HFF-Myc (cell line): Measurements from ENCODE around the gene RFNG.

Experiments
- DNase-seq: peaks from one replicate; pipeline ENCODE4 v3.0.0-alpha.2; 2011; ENCODE audit warnings: low read depth; ENCODE audit errors: extremely low read depth
- H3K4me3 ChIP-seq: replicated peaks from 2 replicates; pipeline ENCODE4 v1.5.1; 2011; ENCODE audit warnings: low read depth, mild to moderate bottlenecking, control low read depth, low read length
- CTCF ChIP-seq: IDR thresholded peaks from 2 replicates; pipeline ENCODE4 v1.5.1; 2012; ENCODE audit warnings: mild to moderate bottlenecking, low read depth, low read length, control low read depth; ENCODE audit errors: missing control alignments

RFNG gene

GRCh38 chr17:82097184-82097918 lies 45.7 kb upstream of the RFNG start:
- DNase-seq = no peak
- no peak for TF ChIP-seq CTCF
- peak overlapping the region; percentile 96 for H3K4me3 ChIP-seq

- H3K4me3 ChIP-seq = peak overlapping the region; percentile 96
- DNase-seq = no peak
- TF ChIP-seq CTCF = no peak
These were observed 45.1 kb upstream of the RFNG start for GRCh38 chr17:82096709-82097183.

DNA sequence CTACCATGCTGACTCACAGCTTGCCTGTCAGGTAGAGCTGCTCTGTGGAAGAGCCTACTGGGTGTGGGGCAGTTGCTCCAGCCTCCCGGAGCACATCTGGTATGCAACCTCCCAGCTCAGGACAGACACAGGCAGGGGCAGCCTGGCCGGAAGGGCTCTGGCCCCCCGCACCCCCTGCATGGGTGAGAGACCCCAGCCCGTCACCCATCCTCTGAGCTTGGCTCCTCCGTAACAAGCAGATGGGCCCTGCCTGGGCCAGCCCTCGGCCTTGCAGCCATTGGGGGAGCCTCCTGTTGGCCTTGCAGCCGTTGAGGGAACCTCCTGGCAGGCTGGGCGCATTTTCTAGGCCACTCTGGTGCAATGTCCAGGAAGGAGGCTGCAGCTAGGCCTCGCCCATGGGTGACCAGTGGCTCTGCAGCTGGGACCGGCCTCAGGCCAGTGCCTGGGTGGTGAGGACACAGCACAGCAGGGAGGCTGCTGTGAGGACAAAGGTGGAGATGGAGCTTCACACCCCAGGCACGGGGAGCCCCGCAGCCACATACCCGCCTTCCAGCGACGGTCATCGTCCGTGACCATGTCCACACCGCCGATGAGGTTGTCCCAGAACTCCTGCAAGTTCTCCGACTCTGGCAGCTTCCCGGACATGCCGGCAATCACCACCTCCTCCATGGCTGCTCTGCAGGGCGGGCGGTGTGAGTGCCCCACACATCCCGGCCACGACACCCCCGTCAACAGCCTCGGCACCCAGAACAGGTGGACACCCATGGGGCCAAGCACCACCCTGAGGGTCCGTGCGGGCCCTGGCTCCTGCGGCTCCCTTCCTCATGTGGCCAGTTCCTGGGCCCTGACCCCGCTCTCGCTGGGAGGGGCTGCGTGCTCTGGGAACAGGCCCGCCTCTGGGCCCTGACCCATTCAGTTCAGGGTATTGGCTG lies 44.4 kb upstream of the RFNG start:
- no peak for DNase-seq
- H3K4me3 ChIP-seq = peak overlapping the region; percentile 96
- TF ChIP-seq CTCF = no peak

DNA sequence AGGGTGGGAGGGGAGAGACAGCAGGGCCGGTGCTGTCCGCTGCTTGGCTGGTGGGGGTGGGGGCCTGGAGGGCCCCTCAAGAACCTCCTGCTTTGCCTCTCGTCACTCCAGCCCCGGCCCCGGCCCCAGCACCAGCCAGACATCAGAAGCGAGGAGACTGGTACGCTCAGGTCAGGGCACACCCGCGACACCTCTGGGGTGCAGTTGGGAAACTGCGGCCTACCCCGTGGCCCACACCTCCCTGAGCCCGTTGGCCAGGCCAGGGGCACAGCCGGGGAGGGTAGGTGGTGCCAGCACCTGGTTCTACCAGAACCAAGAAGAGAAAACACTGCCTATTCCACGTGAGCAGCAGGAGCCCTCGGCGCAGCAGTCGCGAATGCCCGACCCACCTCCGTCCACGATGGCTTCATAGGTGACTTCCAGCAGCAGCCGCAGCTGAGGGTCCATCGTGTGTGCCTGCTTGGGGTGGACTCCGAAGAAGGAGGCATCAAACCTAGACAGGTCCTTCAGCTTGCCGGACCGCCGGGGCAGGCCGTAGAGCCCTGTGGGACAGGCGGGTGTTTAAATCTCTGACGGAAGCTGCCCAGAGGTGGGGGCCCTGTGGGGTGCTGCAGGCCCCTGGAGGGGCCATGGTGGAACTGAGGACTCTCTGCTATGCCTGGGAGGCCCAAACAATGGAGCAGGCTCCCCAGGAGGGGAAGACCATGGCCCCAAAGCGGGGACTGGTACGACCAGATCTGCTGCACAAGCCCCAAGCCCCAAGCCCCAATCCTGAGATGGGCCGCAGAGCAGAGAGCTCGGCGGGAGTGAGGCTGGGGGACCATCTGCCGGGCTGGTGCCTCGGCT lies 43.5 kb upstream of the RFNG start:
- no peak for DNase-seq
- H3K4me3 ChIP-seq = peak overlapping the region; percentile 96
- TF ChIP-seq CTCF = no peak

DNA sequence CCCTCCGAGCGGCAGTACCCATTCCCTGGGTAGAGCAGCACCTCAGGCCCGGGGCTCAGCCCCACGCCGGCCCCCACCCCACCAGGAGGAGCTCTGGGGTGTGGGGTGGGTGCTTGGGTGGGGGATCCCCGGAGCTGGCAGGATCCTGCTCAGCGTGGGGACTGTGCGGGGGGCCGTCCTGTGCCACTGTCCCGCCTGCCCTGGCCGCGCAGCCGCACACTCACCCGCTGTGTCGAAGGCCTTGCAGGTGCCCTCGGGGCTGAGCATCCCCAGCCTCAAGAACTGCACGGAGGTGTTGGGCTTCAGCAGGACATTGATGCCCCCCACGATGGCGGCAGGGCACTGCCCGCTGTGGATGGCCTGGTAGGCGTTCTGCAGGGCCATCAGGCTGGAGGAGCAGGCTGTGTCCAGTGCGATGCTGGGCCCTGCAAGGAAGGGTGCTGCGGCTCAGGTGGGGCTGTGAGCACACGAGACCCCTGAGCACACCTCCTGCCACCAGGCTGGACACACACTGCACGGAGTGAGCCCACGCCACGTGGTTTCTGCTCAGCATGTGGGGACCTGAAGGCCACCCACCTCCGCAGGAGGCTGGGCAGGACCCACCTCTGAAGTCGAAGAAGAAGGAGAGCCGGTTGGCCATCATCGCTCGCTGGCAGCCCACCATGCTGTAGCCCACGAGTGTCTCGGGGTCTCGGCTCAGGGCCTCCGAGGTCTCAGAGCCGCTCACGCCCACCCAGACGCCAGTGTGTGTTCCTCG lies 41.6 kb upstream of the RFNG start:
- DNase-seq = no peak

More for the DNA sequence above, 41.6 kb upstream of the RFNG start:
- H3K4me3 ChIP-seq = no peak overlapping the region
- no peak for TF ChIP-seq CTCF
